ENCODE results near the gene SPTBN5.

The SPTBN5 gene

DNA sequence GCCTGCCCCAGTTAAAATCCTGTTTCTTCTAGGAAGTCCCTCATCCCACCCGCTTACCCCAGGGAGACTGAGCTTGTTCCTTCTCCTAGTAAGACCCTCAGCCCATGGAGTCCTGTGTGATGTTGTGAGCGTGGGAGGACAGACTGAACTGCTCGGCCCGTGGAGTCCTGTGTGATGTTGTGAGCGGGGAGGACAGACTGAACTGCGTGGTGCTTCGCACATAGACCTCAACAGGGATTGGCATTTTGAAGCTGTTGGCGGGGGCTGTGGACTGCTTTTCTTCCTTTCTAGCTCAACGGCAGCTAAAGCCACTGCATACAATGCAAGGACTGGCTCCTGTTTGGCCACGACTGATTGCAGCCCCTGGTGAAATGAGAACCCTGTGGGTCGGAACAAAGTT is 1.6 kb upstream of the SPTBN5 start:
- Histone ChIP-seq H3K27ac (no peak overlapping the region), H3K4me3 (no peak overlapping the region)
- TF ChIP-seq EZH2 (IDR thresholded peaks at IDR 0.05) (no peak), POLR2AphosphoS5 (IDR thresholded peaks at IDR 0.05; ENCODE audit: borderline replicate concordance, low read depth, low read length) (no peak), FOXP2 (optimal IDR thresholded peaks at IDR 0.05; ENCODE audit: control extremely low read depth, extremely low read length, insufficient read depth) (no peak)

DNA sequence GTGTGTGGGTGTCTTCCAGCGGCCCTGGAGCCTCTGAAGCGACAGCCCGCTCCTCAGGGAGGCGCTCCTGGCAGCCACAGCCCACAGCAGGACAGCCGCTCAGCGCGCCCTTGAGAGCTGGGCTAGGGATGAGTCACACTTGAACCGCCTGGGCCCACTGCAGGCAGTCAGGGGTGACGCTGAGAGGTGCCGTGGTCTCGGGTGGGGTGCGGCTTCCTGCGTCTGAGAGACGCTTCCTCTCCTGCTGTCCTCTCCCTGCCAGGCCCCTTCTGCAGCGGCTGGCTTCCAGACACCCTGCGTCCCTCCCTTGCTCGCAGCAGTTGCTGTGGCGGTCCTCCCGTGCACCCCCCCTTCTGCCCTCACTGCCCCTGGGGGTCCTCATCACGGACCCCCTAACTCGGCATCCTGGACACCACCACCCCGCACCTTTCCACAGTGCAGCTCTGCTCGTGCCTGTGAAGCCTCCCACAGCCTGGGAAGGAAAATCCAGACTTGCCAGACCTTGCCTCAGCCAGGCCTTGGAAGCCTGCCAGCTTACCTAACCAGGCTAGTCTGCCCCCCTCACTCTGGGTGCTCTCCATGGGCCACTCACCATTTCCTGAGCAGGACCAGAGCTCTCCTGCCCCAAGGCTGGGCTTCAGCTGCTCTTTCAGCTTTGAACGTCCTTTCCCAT is 1.1 kb upstream of the SPTBN5 start:
- H3K4me3 ChIP-seq = no peak overlapping the region
- no peak overlapping the region for H3K27ac ChIP-seq
- no peaks in the 10 kb centered on the region for H3K9me3 ChIP-seq (ENCODE audit: low read depth, low read length)
- DNase-seq (ENCODE audit: low read depth, low spot score) = no peak
- no peak for TF ChIP-seq EZH2 (IDR thresholded peaks at IDR 0.05)
- TF ChIP-seq POLR2AphosphoS5 (IDR thresholded peaks at IDR 0.05; ENCODE audit: borderline replicate concordance, low read depth, low read length) = no peak
- TF ChIP-seq FOXP2 (optimal IDR thresholded peaks at IDR 0.05; ENCODE audit: control extremely low read depth, extremely low read length, insufficient read depth) = no peak
- H3K36me3 ChIP-seq (ENCODE audit: insufficient read depth, low read length) = no peaks in the 10 kb centered on the region
- no peak overlapping the region for H3K9ac ChIP-seq (ENCODE audit: insufficient read length)

More for the DNA sequence above, 1.6 kb upstream of the SPTBN5 start:
- Histone ChIP-seq H3K9ac (ENCODE audit: insufficient read length) (no peak overlapping the region), H3K36me3 (ENCODE audit: insufficient read depth, low read length) (no peaks in the 10 kb centered on the region), H3K9me3 (ENCODE audit: low read depth, low read length) (no peaks in the 10 kb centered on the region)
- DNase-seq (ENCODE audit: low read depth, low spot score) = no peak

DNA sequence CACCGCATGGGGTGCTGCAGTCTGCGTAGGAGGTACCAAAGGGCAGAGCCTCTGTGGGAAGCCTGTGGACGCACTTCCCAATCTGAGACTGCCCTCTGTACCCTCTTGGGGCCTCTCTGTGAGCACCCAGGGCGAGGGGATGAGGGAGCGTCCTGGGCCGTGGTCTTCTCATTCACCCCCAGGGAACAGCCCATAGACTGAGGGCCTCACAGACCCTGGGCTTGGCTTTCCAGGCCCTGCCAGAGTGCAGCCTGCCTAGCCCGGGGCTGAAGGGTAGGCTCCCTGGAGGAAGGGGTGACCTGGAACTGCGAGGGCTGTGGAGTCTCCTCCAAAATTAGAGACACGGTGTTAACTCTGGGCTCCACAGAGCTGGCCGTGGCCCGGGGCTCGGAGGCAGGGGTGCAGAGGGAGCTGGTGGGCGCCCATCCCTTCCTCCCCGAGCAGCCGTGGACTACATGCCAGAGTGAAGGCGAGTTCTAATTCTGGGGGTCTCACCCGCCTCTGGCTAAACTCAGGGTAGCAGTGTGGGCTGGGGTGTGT is 468 bp upstream of the SPTBN5 start:
- no peak overlapping the region for H3K9ac ChIP-seq (ENCODE audit: insufficient read length)
- no peak overlapping the region for H3K27ac ChIP-seq
- DNase-seq (ENCODE audit: low read depth, low spot score) = no peak
- no peaks in the 10 kb centered on the region for H3K9me3 ChIP-seq (ENCODE audit: low read depth, low read length)
- H3K4me3 ChIP-seq = no peak overlapping the region
- no peak for TF ChIP-seq FOXP2 (optimal IDR thresholded peaks at IDR 0.05; ENCODE audit: control extremely low read depth, extremely low read length, insufficient read depth)
- no peak for TF ChIP-seq EZH2 (IDR thresholded peaks at IDR 0.05)
- no peak for TF ChIP-seq POLR2AphosphoS5 (IDR thresholded peaks at IDR 0.05; ENCODE audit: borderline replicate concordance, low read depth, low read length)
- no peaks in the 10 kb centered on the region for H3K36me3 ChIP-seq (ENCODE audit: insufficient read depth, low read length)

DNA sequence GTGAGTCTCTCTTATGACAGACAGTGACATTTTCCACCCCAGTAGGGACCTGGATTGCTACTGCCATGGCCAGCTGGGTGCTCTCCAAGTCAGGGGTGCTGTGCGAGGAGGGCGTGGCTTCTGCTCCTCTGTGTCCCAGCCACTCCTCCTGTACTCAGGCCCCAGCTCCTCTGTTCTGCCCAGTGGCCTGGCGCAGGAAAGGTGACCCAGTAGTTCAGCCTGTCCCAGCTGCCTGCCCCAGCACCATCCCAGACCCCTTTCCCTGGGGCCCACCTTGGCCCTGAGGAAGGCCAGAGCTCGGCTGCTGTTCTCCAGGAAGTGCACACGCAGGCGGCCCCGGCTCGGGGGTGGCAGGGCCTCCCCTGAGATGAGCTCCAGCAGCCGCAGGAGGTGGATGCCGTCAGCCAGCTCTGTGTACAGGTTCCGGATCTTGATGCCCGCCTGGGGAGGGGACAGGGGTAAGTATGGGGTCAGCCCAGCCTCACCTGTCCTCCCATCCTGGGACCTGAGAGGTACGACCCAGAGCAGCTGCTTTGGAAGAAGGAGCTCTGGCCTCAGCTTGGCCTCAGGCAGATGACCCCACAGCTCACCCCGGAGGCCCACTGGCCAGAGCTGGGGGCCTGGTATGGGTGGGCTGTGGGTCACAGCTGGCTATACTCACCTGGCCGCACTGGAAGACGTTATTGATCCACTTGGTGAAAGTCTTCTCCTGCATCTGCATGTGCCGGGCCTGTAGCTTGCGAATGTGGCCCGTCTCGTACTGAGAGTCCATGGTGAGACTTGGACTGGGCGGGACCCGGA is 1.0 kb downstream of the SPTBN5 start:
- H3K9ac ChIP-seq (ENCODE audit: insufficient read length) = no peak overlapping the region
- H3K9me3 ChIP-seq (ENCODE audit: low read depth, low read length) = no peaks in the 10 kb centered on the region
- TF ChIP-seq FOXP2 (optimal IDR thresholded peaks at IDR 0.05; ENCODE audit: control extremely low read depth, extremely low read length, insufficient read depth) = no peak
- TF ChIP-seq EZH2 (IDR thresholded peaks at IDR 0.05) = no peak
- TF ChIP-seq POLR2AphosphoS5 (IDR thresholded peaks at IDR 0.05; ENCODE audit: borderline replicate concordance, low read depth, low read length) = no peak
- H3K36me3 ChIP-seq (ENCODE audit: insufficient read depth, low read length) = no peaks in the 10 kb centered on the region
- no peak for DNase-seq (ENCODE audit: low read depth, low spot score)
- no peak overlapping the region for H3K27ac ChIP-seq
- H3K4me3 ChIP-seq = no peak overlapping the region

DNA sequence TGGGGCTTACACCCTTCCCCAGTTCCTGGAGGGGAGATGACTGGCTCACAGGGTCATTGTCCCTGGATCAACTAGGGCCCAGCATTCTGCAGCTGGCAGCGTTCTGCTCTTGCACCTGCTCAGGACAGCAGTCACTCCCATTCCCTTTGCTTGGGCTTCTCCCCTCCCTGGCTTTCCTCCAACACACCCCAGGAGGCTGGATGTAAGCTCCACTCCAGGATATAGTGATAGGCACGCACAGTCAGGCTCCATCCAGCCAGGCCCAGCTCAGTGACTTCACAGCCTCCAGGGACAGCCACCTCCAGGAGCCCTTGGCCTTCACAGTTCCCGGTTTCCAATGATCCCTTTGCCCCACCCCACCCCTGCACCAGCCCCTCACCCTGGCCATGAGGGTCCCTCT is 1.9 kb downstream of the SPTBN5 start:
- no peak overlapping the region for H3K27ac ChIP-seq
- no peak for TF ChIP-seq FOXP2 (optimal IDR thresholded peaks at IDR 0.05; ENCODE audit: control extremely low read depth, extremely low read length, insufficient read depth)
- TF ChIP-seq EZH2 (IDR thresholded peaks at IDR 0.05) = no peak
- no peak for TF ChIP-seq POLR2AphosphoS5 (IDR thresholded peaks at IDR 0.05; ENCODE audit: borderline replicate concordance, low read depth, low read length)

GRCh38 chr15:41891226-41891625 is 2.6 kb downstream of the SPTBN5 start:
- TF ChIP-seq EZH2 (IDR thresholded peaks at IDR 0.05) = no peak
- H3K9ac ChIP-seq (ENCODE audit: insufficient read length) = no peak overlapping the region
- no peak overlapping the region for H3K27ac ChIP-seq
- no peaks in the 10 kb centered on the region for H3K36me3 ChIP-seq (ENCODE audit: insufficient read depth, low read length)
- H3K9me3 ChIP-seq (ENCODE audit: low read depth, low read length) = no peaks in the 10 kb centered on the region
- DNase-seq (ENCODE audit: low read depth, low spot score) = no peak
- H3K4me3 ChIP-seq = no peak overlapping the region

More for the DNA sequence above, 1.9 kb downstream of the SPTBN5 start:
- H3K9ac ChIP-seq (ENCODE audit: insufficient read length) = no peak overlapping the region
- H3K36me3 ChIP-seq (ENCODE audit: insufficient read depth, low read length) = no peaks in the 10 kb centered on the region
- DNase-seq (ENCODE audit: low read depth, low spot score) = no peak
- H3K9me3 ChIP-seq (ENCODE audit: low read depth, low read length) = no peaks in the 10 kb centered on the region
- no peak overlapping the region for H3K4me3 ChIP-seq

- H3K4me3 ChIP-seq = no peak overlapping the region
- DNase-seq (ENCODE audit: low read depth, low spot score) = no peak
- TF ChIP-seq FOXP2 (optimal IDR thresholded peaks at IDR 0.05; ENCODE audit: control extremely low read depth, extremely low read length, insufficient read depth) = no peak
- no peak for TF ChIP-seq POLR2AphosphoS5 (IDR thresholded peaks at IDR 0.05; ENCODE audit: borderline replicate concordance, low read depth, low read length)
- H3K36me3 ChIP-seq (ENCODE audit: insufficient read depth, low read length) = no peaks in the 10 kb centered on the region
- H3K9me3 ChIP-seq (ENCODE audit: low read depth, low read length) = no peaks in the 10 kb centered on the region
- no peak overlapping the region for H3K27ac ChIP-seq
- H3K9ac ChIP-seq (ENCODE audit: insufficient read length) = no peak overlapping the region
These were observed 3.7 kb downstream of the SPTBN5 start for GRCh38 chr15:41890050-41890690.

- H3K4me3 ChIP-seq = no peak overlapping the region
- no peaks in the 10 kb centered on the region for H3K9me3 ChIP-seq (ENCODE audit: low read depth, low read length)
- H3K36me3 ChIP-seq (ENCODE audit: insufficient read depth, low read length) = no peaks in the 10 kb centered on the region
- no peak for DNase-seq (ENCODE audit: low read depth, low spot score)
- TF ChIP-seq POLR2AphosphoS5 (IDR thresholded peaks at IDR 0.05; ENCODE audit: borderline replicate concordance, low read depth, low read length) = no peak
- no peak for TF ChIP-seq FOXP2 (optimal IDR thresholded peaks at IDR 0.05; ENCODE audit: control extremely low read depth, extremely low read length, insufficient read depth)
- TF ChIP-seq EZH2 (IDR thresholded peaks at IDR 0.05) = no peak
- H3K27ac ChIP-seq = no peak overlapping the region
- H3K9ac ChIP-seq (ENCODE audit: insufficient read length) = no peak overlapping the region
These were observed 5.1 kb downstream of the SPTBN5 start for GRCh38 chr15:41888662-41889253.
